Measurements from ENCODE around the gene GLRX5. TPM values are rescaled to one million over a fixed set of nuclear protein-coding genes. Genes with fewer than 3 reads are reported as not detected.

GLRX5 gene
- polyA plus RNA-seq, 2 of the 4 experiments (the other 2 are of a cell fraction), result 51.2 to 73.2 TPM

GRCh38 chr14:95536036-95536593 lies 1.3 kb downstream of the GLRX5 start:
- CTCF ChIA-PET, result interaction anchor here (0.6 to 3.8 kb wide), 6 partner anchors 9 to 201 kb away, joined by 3 to 18 read pairs (median 3); no protein-coding TSS in a partner anchor
- no peaks in the 10 kb centered on the region for H3K9me3 ChIP-seq
- H3K27ac ChIP-seq, result peak overlapping the region; percentile 80 to 95; a peak in 5 of 6 replicates
- POLR2A ChIA-PET, result no interaction called here
- FAIRE-seq (no peak), DNase-seq (ENCODE audit: low read depth in 1 of 2, low spot score in 1 of 2) (no peak), ATAC-seq (no peak)
- peak overlapping the region; percentile 88 for H3K4me2 ChIP-seq
- no peak for TF ChIP-seq NPAS2 (CRISPR knock-in tag; IDR thresholded peaks at IDR 0.05; ENCODE audit: borderline replicate concordance)
- TF ChIP-seq KDM5A (IDR thresholded peaks at IDR 0.05), result no peak
- TF ChIP-seq ZC3H11A (IDR thresholded peaks at IDR 0.05), result no peak
- no peak for TF ChIP-seq NFE2L2 (conservative IDR thresholded peaks at IDR 0.05; ENCODE audit: low read length)
- no peak for TF ChIP-seq MAX (IDR thresholded peaks at IDR 0.05)
- no peak for TF ChIP-seq JUNB (IDR thresholded peaks at IDR 0.05)
- no peak for TF ChIP-seq RFX5 (IDR thresholded peaks at IDR 0.05)
- TF ChIP-seq NR3C1 (IDR thresholded peaks at IDR 0.05), result no peak
- TF ChIP-seq RCOR1 (IDR thresholded peaks at IDR 0.05; ENCODE audit: low read depth, low read length), result no peak
- no peak for TF ChIP-seq JUN (IDR thresholded peaks at IDR 0.05)
- TF ChIP-seq SMC3 (IDR thresholded peaks at IDR 0.05), result no peak
- TF ChIP-seq CBX8 (IDR thresholded peaks at IDR 0.05), result no peak
- TF ChIP-seq HES2 (IDR thresholded peaks at IDR 0.05), result no peak
- no peak for TF ChIP-seq BHLHE40 (IDR thresholded peaks at IDR 0.05; ENCODE audit: low read depth, low read length)
- no peak for TF ChIP-seq MYC (IDR thresholded peaks at IDR 0.05; ENCODE audit: borderline replicate concordance, low read length)
- TF ChIP-seq EP300 (IDR thresholded peaks at IDR 0.05), result no peak
- TF ChIP-seq PBX3 (IDR thresholded peaks at IDR 0.05), result no peak
- peak overlapping the region; percentile 74 for H3K4me3 ChIP-seq
- WGBS (ENCODE audit: missing lambda C conversion rate), result 19% methylated on average over 4 of the region's 4 CpGs
- peaks cover 33% of the 10 kb centered on the region for H3K4me1 ChIP-seq

GRCh38 chr14:95536671-95537070 lies 1.8 kb downstream of the GLRX5 start:
- DNase-seq (ENCODE audit: low read depth in 1 of 2, low spot score in 1 of 2) (no peak), ATAC-seq (no peak), FAIRE-seq (no peak)
- H3K27ac ChIP-seq, result no peak overlapping the region
- CTCF ChIA-PET, result interaction anchor here (0.8 to 3.8 kb wide), 4 partner anchors 10 to 94 kb away, joined by 3 to 18 read pairs (median 3); no protein-coding TSS in a partner anchor
- TF ChIP-seq CHD2 (IDR thresholded peaks at IDR 0.05; ENCODE audit: low read length, partially characterized antibody) (no peak), KDM5A (IDR thresholded peaks at IDR 0.05) (no peak), HMGXB4 (CRISPR knock-in tag; IDR thresholded peaks at IDR 0.05; ENCODE audit: borderline replicate concordance) (no peak), JUNB (IDR thresholded peaks at IDR 0.05) (no peak), EHF (CRISPR knock-in tag; IDR thresholded peaks at IDR 0.05) (no peak), PHF8 (IDR thresholded peaks at IDR 0.05; ENCODE audit: borderline replicate concordance, low read depth) (no peak), RAD21 (conservative IDR thresholded peaks at IDR 0.05 in 1 of 2, IDR thresholded peaks at IDR 0.05 in 1 of 2) (no peak), NR3C1 (IDR thresholded peaks at IDR 0.05) (no peak), FOSL2 (IDR thresholded peaks at IDR 0.05) (no peak), FOSL2 (CRISPR knock-in tag; IDR thresholded peaks at IDR 0.05) (no peak), POLR2A (IDR thresholded peaks at IDR 0.05; ENCODE audit: low read length) (no peak), HDAC2 (IDR thresholded peaks at IDR 0.05) (no peak), BHLHE40 (IDR thresholded peaks at IDR 0.05; ENCODE audit: low read depth, low read length) (no peak), CBX2 (IDR thresholded peaks at IDR 0.05; ENCODE audit: borderline replicate concordance, low read depth) (no peak), ZFP36 (IDR thresholded peaks at IDR 0.05; ENCODE audit: borderline replicate concordance, partially characterized antibody) (no peak), REST (IDR thresholded peaks at IDR 0.05) (no peak), ZNF302 (CRISPR knock-in tag; IDR thresholded peaks at IDR 0.05) (no peak), TP53 (CRISPR knock-in tag; IDR thresholded peaks at IDR 0.05) (no peak)
- 75% methylated on average over 5 of the region's 5 CpGs for WGBS (ENCODE audit: missing lambda C conversion rate)
- peak overlapping the region; percentile 88 for H3K4me2 ChIP-seq
- POLR2A ChIA-PET, result no interaction called here
- peak overlapping the region; percentile 74; the same call in 1 of the 3 replicates for H3K4me3 ChIP-seq
- no peaks in the 10 kb centered on the region for H3K9me3 ChIP-seq
- peaks cover 28% of the 10 kb centered on the region for H3K4me1 ChIP-seq
